ENCODE results near the gene EPHA6. TPM values are rescaled to one million over a fixed set of nuclear protein-coding genes. Genes with fewer than 3 reads are reported as not detected.
A peak's percentile ranks its signal among the peaks of the same experiment; 100 is the strongest.

Gene EPHA6
- polyA plus RNA-seq, 6 donors from 2014 or later, result not detected

GRCh38 chr3:97720417-97720816 lies 906.0 kb downstream of the EPHA6 start:
- Mint-ChIP-seq H3K9me3 (no peaks in the 10 kb centered on the region), H3K27ac (no peak overlapping the region), H3K27me3 (peaks cover 0 to 4% (median 0%) of the 10 kb centered on the region in 3 donors), H3K36me3 (no peaks in the 10 kb centered on the region), H3K4me1 (no peaks in the 10 kb centered on the region), H3K4me3 (no peak overlapping the region)
- DNase-seq (no peak), ATAC-seq (ENCODE audit: low read depth in 2 of 2) (no peak)

- ATAC-seq (ENCODE audit: low read depth in 2 of 2), result no peak
- H3K27ac Mint-ChIP-seq, result no peak overlapping the region
- H3K4me3 Mint-ChIP-seq, result no peak overlapping the region
- no peak for DNase-seq
- no peaks in the 10 kb centered on the region for H3K36me3 Mint-ChIP-seq
- peaks cover 0 to 4% (median 0%) of the 10 kb centered on the region in 3 donors for H3K27me3 Mint-ChIP-seq
- no peaks in the 10 kb centered on the region for H3K9me3 Mint-ChIP-seq
- H3K4me1 Mint-ChIP-seq, result no peaks in the 10 kb centered on the region
These were observed 907.1 kb downstream of the EPHA6 start for GRCh38 chr3:97721446-97721845.

GRCh38 chr3:97736928-97737327 lies 922.5 kb downstream of the EPHA6 start:
- DNase-seq, result no peak
- H3K27me3 Mint-ChIP-seq, result peaks cover 20 to 24% (median 21%) of the 10 kb centered on the region in 3 donors
- H3K36me3 Mint-ChIP-seq, result no peaks in the 10 kb centered on the region
- ATAC-seq (ENCODE audit: low read depth in 2 of 2), result no peak
- H3K27ac Mint-ChIP-seq, result peak overlapping the region in 1 of 6 donors; percentile 10
- H3K4me3 Mint-ChIP-seq, result no peak overlapping the region
- no peaks in the 10 kb centered on the region for H3K9me3 Mint-ChIP-seq
- no peaks in the 10 kb centered on the region for H3K4me1 Mint-ChIP-seq

- no peaks in the 10 kb centered on the region for H3K36me3 Mint-ChIP-seq
- H3K4me3 Mint-ChIP-seq, result no peak overlapping the region
- peaks cover 17 to 18% (median 17%) of the 10 kb centered on the region in 3 donors for H3K27me3 Mint-ChIP-seq
- no peaks in the 10 kb centered on the region for H3K4me1 Mint-ChIP-seq
- H3K9me3 Mint-ChIP-seq, result no peaks in the 10 kb centered on the region
- H3K27ac Mint-ChIP-seq, result no peak overlapping the region
- no peak for DNase-seq
- ATAC-seq (ENCODE audit: low read depth in 2 of 2), result no peak
These were observed 924.4 kb downstream of the EPHA6 start for GRCh38 chr3:97738761-97739160.

- Mint-ChIP-seq H3K4me1 (no peaks in the 10 kb centered on the region), H3K27me3 (peaks cover 20 to 27% (median 21%) of the 10 kb centered on the region in 3 donors), H3K27ac (no peak overlapping the region), H3K36me3 (no peaks in the 10 kb centered on the region), H3K9me3 (no peaks in the 10 kb centered on the region), H3K4me3 (no peak overlapping the region)
- ATAC-seq (ENCODE audit: low read depth in 2 of 2) (no peak), DNase-seq (no peak)
These were observed 927.6 kb downstream of the EPHA6 start for GRCh38 chr3:97742036-97742435.

- no peaks in the 10 kb centered on the region for H3K9me3 Mint-ChIP-seq
- H3K27me3 Mint-ChIP-seq, result peaks cover 20 to 28% (median 21%) of the 10 kb centered on the region in 3 donors
- H3K27ac Mint-ChIP-seq, result no peak overlapping the region
- no peak for DNase-seq
- no peak for ATAC-seq (ENCODE audit: low read depth in 2 of 2)
- H3K4me3 Mint-ChIP-seq, result no peak overlapping the region
- no peaks in the 10 kb centered on the region for H3K4me1 Mint-ChIP-seq
- no peaks in the 10 kb centered on the region for H3K36me3 Mint-ChIP-seq
These were observed 929.9 kb downstream of the EPHA6 start for GRCh38 chr3:97744289-97744688.

- no peak for DNase-seq
- Mint-ChIP-seq H3K4me1 (peaks cover 15 to 29% (median 26%) of the 10 kb centered on the region in 3 donors), H3K4me3 (peak overlapping the region; percentile 95 to 99 (median 98)), H3K27me3 (peaks cover 4 to 8% (median 5%) of the 10 kb centered on the region in 3 donors), H3K27ac (peak overlapping the region; percentile 90 to 98 (median 96)), H3K36me3 (no peaks in the 10 kb centered on the region), H3K9me3 (peaks cover 0 to 2% (median 0%) of the 10 kb centered on the region in 7 donors)
- ATAC-seq (ENCODE audit: low read depth in 2 of 2), result peak; percentile 60 to 61
These were observed 949.4 kb downstream of the EPHA6 start for GRCh38 chr3:97763586-97764406.

- Mint-ChIP-seq H3K4me1 (peaks cover 15 to 29% (median 26%) of the 10 kb centered on the region in 3 donors), H3K27ac (peak within 1 kb of the TSS; percentile 90 to 98 (median 96)), H3K4me3 (peak within 1 kb of the TSS; percentile 95 to 99 (median 98)), H3K36me3 (peaks cover 0 to 2% of the 10 kb centered on the region in 2 donors), H3K9me3 (peaks cover 0 to 2% (median 0%) of the 10 kb centered on the region in 7 donors), H3K27me3 (peaks cover 0 to 1% (median 0%) of the 10 kb centered on the region in 3 donors)
- ATAC-seq (ENCODE audit: low read depth in 2 of 2) (peak; percentile 88 to 90), DNase-seq (peak; percentile 74)
These were observed 950.2 kb downstream of the EPHA6 start, which contains the start of gene ARL6 for GRCh38 chr3:97764407-97765238. Gene ARL6, plus strand, starts transcription at chr3:97764758. Its CDS starts 3,350 bp downstream, at chr3:97768108.

GRCh38 chr3:97765336-97765735 lies 950.9 kb downstream of the EPHA6 start:
- peaks cover 0 to 4% (median 0%) of the 10 kb centered on the region in 7 donors for H3K9me3 Mint-ChIP-seq
- peak overlapping the region; percentile 95 to 99 (median 98) for H3K4me3 Mint-ChIP-seq
- H3K4me1 Mint-ChIP-seq, result peaks cover 15 to 29% (median 26%) of the 10 kb centered on the region in 3 donors
- no peak for ATAC-seq (ENCODE audit: low read depth in 2 of 2)
- peaks cover 4 to 9% of the 10 kb centered on the region in 2 donors for H3K36me3 Mint-ChIP-seq
- H3K27me3 Mint-ChIP-seq, result no peaks in the 10 kb centered on the region
- peak overlapping the region in 3 of 6 donors; percentile 34 to 98 (median 90) for H3K27ac Mint-ChIP-seq
- no peak for DNase-seq

- H3K27ac Mint-ChIP-seq, result no peak overlapping the region
- H3K4me1 Mint-ChIP-seq, result peaks cover 0 to 6% (median 0%) of the 10 kb centered on the region in 3 donors
- no peak for DNase-seq
- peaks cover 11 to 32% of the 10 kb centered on the region in 2 donors for H3K36me3 Mint-ChIP-seq
- H3K9me3 Mint-ChIP-seq, result peaks cover 0 to 9% (median 0%) of the 10 kb centered on the region in 7 donors
- H3K27me3 Mint-ChIP-seq, result no peaks in the 10 kb centered on the region
- no peak overlapping the region for H3K4me3 Mint-ChIP-seq
- no peak for ATAC-seq (ENCODE audit: low read depth in 2 of 2)
These were observed 958.5 kb downstream of the EPHA6 start for GRCh38 chr3:97772926-97773325.

- ATAC-seq (ENCODE audit: low read depth in 2 of 2) (no peak), DNase-seq (no peak)
- H3K9me3 Mint-ChIP-seq, result no peaks in the 10 kb centered on the region
- H3K4me3 Mint-ChIP-seq, result no peak overlapping the region
- H3K27me3 Mint-ChIP-seq, result no peaks in the 10 kb centered on the region
- H3K27ac Mint-ChIP-seq, result peak overlapping the region in 1 of 6 donors; percentile 4
- peaks cover 0 to 10% of the 10 kb centered on the region in 2 donors for H3K36me3 Mint-ChIP-seq
- H3K4me1 Mint-ChIP-seq, result no peaks in the 10 kb centered on the region
These were observed 963.8 kb downstream of the EPHA6 start for GRCh38 chr3:97778152-97778551.

GRCh38 chr3:97793420-97794019 lies 979.1 kb downstream of the EPHA6 start:
- peak; percentile 47 for DNase-seq
- no peaks in the 10 kb centered on the region for H3K9me3 Mint-ChIP-seq
- ATAC-seq (ENCODE audit: low read depth in 2 of 2), result peak in 1 of 2 donors; percentile 32
- no peaks in the 10 kb centered on the region for H3K4me1 Mint-ChIP-seq
- no peaks in the 10 kb centered on the region for H3K27me3 Mint-ChIP-seq
- H3K27ac Mint-ChIP-seq, result no peak overlapping the region
- H3K36me3 Mint-ChIP-seq, result no peaks in the 10 kb centered on the region
- H3K4me3 Mint-ChIP-seq, result no peak overlapping the region

GRCh38 chr3:97795951-97796350 lies 981.6 kb downstream of the EPHA6 start:
- Mint-ChIP-seq H3K4me1 (no peaks in the 10 kb centered on the region), H3K4me3 (no peak overlapping the region), H3K36me3 (no peaks in the 10 kb centered on the region), H3K27me3 (no peaks in the 10 kb centered on the region), H3K9me3 (no peaks in the 10 kb centered on the region), H3K27ac (peak overlapping the region in 1 of 6 donors; percentile 69)
- no peak for DNase-seq
- no peak for ATAC-seq (ENCODE audit: low read depth in 2 of 2)
